ENCODE data around the gene LRRC19.

Gene LRRC19

GRCh38 chr9:27005491-27005890 lies at the start of gene LRRC19:
Gene LRRC19, minus strand, starts transcription at chr9:27005672. Its CDS starts 5,978 bp downstream, at chr9:26999694.
- DNase-seq = no peak

GRCh38 chr9:27054841-27055240 lies 49.4 kb upstream of the LRRC19 start:
- no peak for DNase-seq

- no peak for DNase-seq
Measured at GRCh38 chr9:27054125-27054524, 48.7 kb upstream of the LRRC19 start.

GRCh38 chr9:27053369-27054022 lies 48.0 kb upstream of the LRRC19 start:
- no peak for DNase-seq

GRCh38 chr9:27047136-27047535 lies 41.7 kb upstream of the LRRC19 start:
- no peak for DNase-seq

GRCh38 chr9:27043176-27043575 lies 37.7 kb upstream of the LRRC19 start:
- no peak for DNase-seq

- no peak for DNase-seq
Measured at GRCh38 chr9:27042476-27042875, 37.0 kb upstream of the LRRC19 start.

GRCh38 chr9:27041746-27042145 lies 36.3 kb upstream of the LRRC19 start:
- DNase-seq = no peak

GRCh38 chr9:27037499-27037898 lies 32.0 kb upstream of the LRRC19 start:
- no peak for DNase-seq

GRCh38 chr9:27033815-27034403 lies 28.4 kb upstream of the LRRC19 start:
- DNase-seq = peak; percentile 40

- no peak for DNase-seq
Measured at GRCh38 chr9:27029186-27029585, 23.7 kb upstream of the LRRC19 start.

- no peak for DNase-seq
Measured at GRCh38 chr9:27022920-27023319, 17.4 kb upstream of the LRRC19 start.

GRCh38 chr9:27019589-27019988 lies 14.1 kb upstream of the LRRC19 start:
- no peak for DNase-seq

- no peak for DNase-seq
Measured at GRCh38 chr9:27003426-27004077, 1.9 kb downstream of the LRRC19 start.

- DNase-seq = no peak
Measured at GRCh38 chr9:26995810-26996209, 9.7 kb downstream of the LRRC19 start.

GRCh38 chr9:26983340-26983739 lies 22.1 kb downstream of the LRRC19 start:
- DNase-seq = no peak

- DNase-seq = peak; percentile 33
Measured at GRCh38 chr9:26975728-26976707, 29.5 kb downstream of the LRRC19 start.

- DNase-seq = no peak
Measured at GRCh38 chr9:26974927-26975326, 30.5 kb downstream of the LRRC19 start.

GRCh38 chr9:26973989-26974388 lies 31.5 kb downstream of the LRRC19 start:
- DNase-seq = no peak

- no peak for DNase-seq
Measured at GRCh38 chr9:26971721-26972120, 33.8 kb downstream of the LRRC19 start.

- no peak for DNase-seq
Measured at GRCh38 chr9:26956860-26957233, 48.6 kb downstream of the LRRC19 start.

- peak; percentile 95 for DNase-seq
Measured at GRCh38 chr9:26955921-26956859, 49.3 kb downstream of the LRRC19 start, which contains the start of gene IFT74. Gene IFT74, plus strand, starts transcription at chr9:26956412. Its CDS starts 5,556 bp downstream, at chr9:26961968.
